Thyroid gland (tissue), 4 donors: ENCODE data around the gene CASP8AP2.

Experiments
- POLR2A ChIP-seq, 2 donors: fragments of 450-650 bp; IDR thresholded peaks; one replicate each; pipeline ENCODE4 v1.6.1; 2017; ENCODE audit warnings: antibody characterized with exemption in 2 of 2, mild to moderate bottlenecking in 2 of 2, moderate library complexity in 1 of 2
- TF ChIP-seq, protein P1 (sequence below), 6 experiments: fragments of 200-600 bp in 3 of 6; fragments of 450-650 bp in 3 of 6; sonication (generic) in 3 of 6; IDR thresholded peaks; one replicate each; pipeline ENCODE4 v1.5.1; 2016 to 2019; ENCODE audit warnings: antibody characterized with exemption in 6 of 6, mild to moderate bottlenecking in 2 of 6, inconsistent platforms in 1 of 6, moderate library complexity in 1 of 6

DNA sequence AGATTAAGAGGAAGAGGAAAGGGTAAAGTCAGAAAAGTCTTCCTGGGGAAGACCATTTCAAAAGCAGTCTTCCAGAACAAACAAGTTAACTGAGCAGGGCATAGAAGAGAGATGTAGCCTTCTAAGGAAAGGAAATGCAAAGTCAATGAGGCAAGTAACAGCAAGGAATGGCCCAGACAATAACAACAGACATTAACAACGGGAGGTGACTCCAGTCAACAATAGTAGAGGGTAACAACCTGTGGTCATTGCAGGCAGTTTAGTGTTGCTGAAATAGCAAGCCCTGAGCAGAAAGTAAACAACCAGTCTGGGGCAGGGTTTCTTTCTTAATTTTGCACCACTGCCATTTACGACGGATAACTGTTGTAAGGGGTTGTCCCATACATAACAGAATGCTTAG, 12.2 kb upstream of the CASP8AP2 start:
- no peak for TF ChIP-seq POLR2A (IDR thresholded peaks at IDR 0.05)
- TF ChIP-seq, protein P1, sequence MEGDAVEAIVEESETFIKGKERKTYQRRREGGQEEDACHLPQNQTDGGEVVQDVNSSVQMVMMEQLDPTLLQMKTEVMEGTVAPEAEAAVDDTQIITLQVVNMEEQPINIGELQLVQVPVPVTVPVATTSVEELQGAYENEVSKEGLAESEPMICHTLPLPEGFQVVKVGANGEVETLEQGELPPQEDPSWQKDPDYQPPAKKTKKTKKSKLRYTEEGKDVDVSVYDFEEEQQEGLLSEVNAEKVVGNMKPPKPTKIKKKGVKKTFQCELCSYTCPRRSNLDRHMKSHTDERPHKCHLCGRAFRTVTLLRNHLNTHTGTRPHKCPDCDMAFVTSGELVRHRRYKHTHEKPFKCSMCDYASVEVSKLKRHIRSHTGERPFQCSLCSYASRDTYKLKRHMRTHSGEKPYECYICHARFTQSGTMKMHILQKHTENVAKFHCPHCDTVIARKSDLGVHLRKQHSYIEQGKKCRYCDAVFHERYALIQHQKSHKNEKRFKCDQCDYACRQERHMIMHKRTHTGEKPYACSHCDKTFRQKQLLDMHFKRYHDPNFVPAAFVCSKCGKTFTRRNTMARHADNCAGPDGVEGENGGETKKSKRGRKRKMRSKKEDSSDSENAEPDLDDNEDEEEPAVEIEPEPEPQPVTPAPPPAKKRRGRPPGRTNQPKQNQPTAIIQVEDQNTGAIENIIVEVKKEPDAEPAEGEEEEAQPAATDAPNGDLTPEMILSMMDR (IDR thresholded peaks at IDR 0.05): no peak
